WTC11 (cell line): ENCODE measurements around the gene MAD2L1. TPM values are rescaled to one million over a fixed set of nuclear protein-coding genes. Genes with fewer than 3 reads are reported as not detected.
A peak's percentile ranks its signal among the peaks of the same experiment; 100 is the strongest.

Experiments
- ATAC-seq: fragments of 200-7000 bp; cut with Tn5 transposase; 2 replicates; pipeline ENCODE4 v1.10.0; 2021; ENCODE audit warnings: mild to moderate bottlenecking, moderate library complexity
- Bru-seq: library from RNA; stranded (reverse); fragments of 400-500 nt; gene quantifications from one replicate; lab custom pipeline; 2021; lab: Mats Ljungman, UMichigan
- CTCF ChIA-PET: fragments of 300-600 bp; sonication (Branson Sonifier 250); formaldehyde crosslinking; loops from one replicate; lab custom pipeline; 2021; ENCODE audit warnings: antibody characterized with exemption; lab: Charles Lee
- POLR2A ChIA-PET: fragments of 350-600 bp; sonication (Branson Sonifier 250); formaldehyde crosslinking; loops from one replicate; lab custom pipeline; 2021; ENCODE audit warnings: antibody characterized with exemption; lab: Charles Lee
- DNase-seq: peaks from one replicate; pipeline ENCODE4 v3.0.0; 2021; ENCODE audit warnings: low spot score
- H3K27ac Mint-ChIP-seq: 2 replicates; pipeline ENCODE4 v1.8.0; 2021; ENCODE audit warnings: mixed read lengths
- H3K27me3 Mint-ChIP-seq: 2 replicates; pipeline ENCODE4 v1.8.0; 2021; ENCODE audit warnings: low read depth, mild to moderate bottlenecking, moderate library complexity, mixed read lengths
- H3K36me3 Mint-ChIP-seq: 2 replicates; pipeline ENCODE4 v1.8.0; 2021; ENCODE audit warnings: mixed read lengths
- H3K4me1 Mint-ChIP-seq: 2 replicates; pipeline ENCODE4 v1.8.0; 2022; ENCODE audit warnings: mixed read lengths
- H3K4me3 Mint-ChIP-seq: 2 replicates; pipeline ENCODE4 v1.8.0; 2021; ENCODE audit warnings: mild to moderate bottlenecking, moderate library complexity, mixed read lengths
- H3K9me3 Mint-ChIP-seq: 2 replicates; pipeline ENCODE4 v1.8.0; 2021; ENCODE audit warnings: mixed read lengths
- AFF4 ChIP-seq: sonication (generic); formaldehyde crosslinking; IDR thresholded peaks from 2 replicates; pipeline ENCODE4 v1.8.1; 2023; ENCODE audit warnings: mild to moderate bottlenecking, missing genetic modification reagents, borderline replicate concordance
- ATF1 ChIP-seq: sonication (generic); formaldehyde crosslinking; IDR thresholded peaks from 2 replicates; pipeline ENCODE4 v1.8.1; 2023; ENCODE audit warnings: mild to moderate bottlenecking, moderate library complexity, missing genetic modification reagents
- CREM ChIP-seq: sonication (generic); formaldehyde crosslinking; IDR thresholded peaks from 2 replicates; pipeline ENCODE4 v1.8.1; 2022; ENCODE audit warnings: mild to moderate bottlenecking, missing genetic modification reagents, moderate library complexity
- CTCF ChIP-seq: fragments of 200-600 bp; IDR thresholded peaks from 2 replicates; pipeline ENCODE4 v1.8.0; 2022; ENCODE audit warnings: antibody characterized with exemption
- E2F5 ChIP-seq: sonication (generic); formaldehyde crosslinking; IDR thresholded peaks from 2 replicates; pipeline ENCODE4 v1.8.1; 2022; ENCODE audit warnings: mild to moderate bottlenecking, moderate library complexity, missing genetic modification reagents
- ELF4 ChIP-seq: sonication (generic); formaldehyde crosslinking; IDR thresholded peaks from 2 replicates; pipeline ENCODE4 v1.8.1; 2022; ENCODE audit warnings: low read depth, mild to moderate bottlenecking, moderate library complexity, missing genetic modification reagents
- EMX1 ChIP-seq: fragments of 250-450 bp; sonication (Bioruptor Pico); IDR thresholded peaks from 2 replicates; pipeline ENCODE4 v1.8.0; 2021; ENCODE audit warnings: mild to moderate bottlenecking
- FOXJ3 ChIP-seq: sonication (generic); formaldehyde crosslinking; IDR thresholded peaks from 2 replicates; pipeline ENCODE4 v1.9.0; 2021; ENCODE audit warnings: missing genetic modification reagents, mild to moderate bottlenecking, borderline replicate concordance
- GABPB1 ChIP-seq: sonication (generic); formaldehyde crosslinking; IDR thresholded peaks from 2 replicates; pipeline ENCODE4 v1.8.1; 2023; ENCODE audit warnings: mild to moderate bottlenecking, missing genetic modification reagents
- GTF2I ChIP-seq: fragments of 250-450 bp; sonication (Bioruptor Pico); conservative IDR thresholded peaks from 2 replicates; pipeline ENCODE4 v1.4.0; 2021; ENCODE audit warnings: mild to moderate bottlenecking
- JAZF1 ChIP-seq: fragments of 250-450 bp; sonication (Bioruptor Pico); IDR thresholded peaks from 2 replicates; pipeline ENCODE4 v1.9.0; 2021; ENCODE audit warnings: moderate library complexity, mild to moderate bottlenecking, inconsistent platforms
- KAT7 ChIP-seq: sonication (generic); formaldehyde crosslinking; IDR thresholded peaks from 2 replicates; pipeline ENCODE4 v1.8.1; 2023; ENCODE audit warnings: missing genetic modification reagents, mild to moderate bottlenecking, borderline replicate concordance
- MYBL2 ChIP-seq: sonication (generic); formaldehyde crosslinking; IDR thresholded peaks from 2 replicates; pipeline ENCODE4 v1.8.1; 2023; ENCODE audit warnings: mild to moderate bottlenecking, moderate library complexity, missing genetic modification reagents
- NFYB ChIP-seq: sonication (generic); formaldehyde crosslinking; conservative IDR thresholded peaks from 2 replicates; pipeline ENCODE4 v1.8.0; 2022; ENCODE audit warnings: low read depth, missing genetic modification reagents
- PRDM15 ChIP-seq: sonication (generic); formaldehyde crosslinking; IDR thresholded peaks from 2 replicates; pipeline ENCODE4 v1.8.0; 2022; ENCODE audit warnings: missing genetic modification reagents
- PREB ChIP-seq: sonication (generic); formaldehyde crosslinking; IDR thresholded peaks from 2 replicates; pipeline ENCODE4 v1.8.1; 2022; ENCODE audit warnings: mild to moderate bottlenecking, missing genetic modification reagents, moderate library complexity, borderline replicate concordance
- RORB ChIP-seq: fragments of 250-450 bp; sonication (Bioruptor Pico); IDR thresholded peaks from 2 replicates; pipeline ENCODE4 v1.9.0; 2021; ENCODE audit warnings: mild to moderate bottlenecking
- SMAD4 ChIP-seq: sonication (generic); formaldehyde crosslinking; IDR thresholded peaks from 2 replicates; pipeline ENCODE4 v1.8.0; 2022; ENCODE audit warnings: mild to moderate bottlenecking, missing genetic modification reagents
- TEAD1 ChIP-seq: sonication (generic); formaldehyde crosslinking; IDR thresholded peaks from 2 replicates; pipeline ENCODE4 v1.8.0; 2022; ENCODE audit warnings: mild to moderate bottlenecking, missing genetic modification reagents
- TEAD4 ChIP-seq: sonication (generic); formaldehyde crosslinking; IDR thresholded peaks from 2 replicates; pipeline ENCODE4 v1.8.0; 2022; ENCODE audit warnings: mild to moderate bottlenecking, missing genetic modification reagents
- USF2 ChIP-seq: sonication (generic); formaldehyde crosslinking; IDR thresholded peaks from 2 replicates; pipeline ENCODE4 v1.8.1; 2023; ENCODE audit warnings: mild to moderate bottlenecking, missing genetic modification reagents, moderate library complexity
- ZNF232 ChIP-seq: sonication (generic); formaldehyde crosslinking; IDR thresholded peaks from 2 replicates; pipeline ENCODE4 v1.8.0; 2022; ENCODE audit warnings: mild to moderate bottlenecking, missing genetic modification reagents
- ZNF396 ChIP-seq: fragments of 250-450 bp; sonication (Bioruptor Pico); IDR thresholded peaks from 2 replicates; pipeline ENCODE4 v1.8.0; 2021; ENCODE audit warnings: mild to moderate bottlenecking, moderate library complexity, borderline replicate concordance
- long read RNA-seq, 3 experiments: library from RNA in 1 of 3; library from capped mRNA in 1 of 3; library from polyadenylated mRNA in 1 of 3; unstranded in 2 of 3; stranded (forward) in 1 of 3; transcript quantifications; one replicate each; pipeline ENCODE4 v2.0.0, GENCODE V29; 2021
- total RNA-seq: library from RNA; stranded (reverse); gene quantifications from 3 replicates; pipeline ENCODE4 v1.2.3, GENCODE V29; 2021

The MAD2L1 gene
- total RNA-seq (75.6 to 81.2 TPM (median 76.7 TPM) in 3 replicates), Bru-seq, nascent RNA (percentile 98 among the genes with signal in this experiment)
- long read RNA-seq, experiment 1, full-length matches to known transcripts, result 355 of 376 reads
- long read RNA-seq, experiment 1, partial matches to known transcripts, result 9 of 376 reads
- long read RNA-seq, experiment 1, other reads (novel, unspliced or antisense), result 12 of 376 reads
- long read RNA-seq, experiment 2, full-length matches to known transcripts, result 163 of 216 reads
- long read RNA-seq, experiment 2, partial matches to known transcripts, result 16 of 216 reads
- long read RNA-seq, experiment 2, other reads (novel, unspliced or antisense), result 37 of 216 reads
- long read RNA-seq, experiment 3, full-length matches to known transcripts, result 610 of 618 reads
- long read RNA-seq, experiment 3, partial matches to known transcripts, result 1 of 618 reads
- long read RNA-seq, experiment 3, other reads (novel, unspliced or antisense), result 7 of 618 reads

GRCh38 chr4:120066517-120067340, at the start of gene MAD2L1:
TSS of gene MAD2L1 (minus strand) at chr4:120066848. CDS start at chr4:120066734, 114 bp downstream.
- no peaks in the 10 kb centered on the region for H3K9me3 Mint-ChIP-seq
- ATAC-seq (peak; percentile 95), DNase-seq (peak; percentile 98)
- H3K4me1 Mint-ChIP-seq, result peaks cover 54% of the 10 kb centered on the region
- peak within 1 kb of the TSS; percentile 100 for H3K27ac Mint-ChIP-seq
- no peaks in the 10 kb centered on the region for H3K27me3 Mint-ChIP-seq
- CTCF ChIA-PET, result interaction anchor here (1.2 kb wide), 1 partner anchor 439 kb away, joined by 4 read pairs; no protein-coding TSS in a partner anchor
- peaks cover 26% of the 10 kb centered on the region for H3K36me3 Mint-ChIP-seq
- H3K4me3 Mint-ChIP-seq, result peak within 1 kb of the TSS; percentile 97
- POLR2A ChIA-PET, result interaction anchor here (0.6 to 1.0 kb wide), 3 partner anchors 189 to 1245 kb away, joined by 3 read pairs; partner anchors contain the start of gene PDE5A
- TF ChIP-seq USF2 (CRISPR knock-in tag) (peak; percentile 88), JAZF1 (no peak), EMX1 (CRISPR knock-in tag) (no peak), MYBL2 (CRISPR knock-in tag) (peak; percentile 92; the same call in 1 of the 2 replicates), AFF4 (peak; percentile 26; the same call in 1 of the 2 replicates), RORB (CRISPR knock-in tag) (no peak), SMAD4 (CRISPR knock-in tag) (no peak), TEAD4 (CRISPR knock-in tag) (no peak), TEAD1 (CRISPR knock-in tag) (no peak; the same call in 1 of the 2 replicates), FOXJ3 (CRISPR knock-in tag) (no peak), KAT7 (CRISPR knock-in tag) (peak; percentile 77; the same call in 1 of the 2 replicates), CREM (peak; percentile 71; the same call in 1 of the 2 replicates), PREB (no peak; the same call in 1 of the 2 replicates), CTCF (no peak), PRDM15 (CRISPR knock-in tag) (no peak), E2F5 (peak; percentile 85), GTF2I (CRISPR knock-in tag) (no peak), NFYB (CRISPR knock-in tag) (no peak), ELF4 (no peak), GABPB1 (CRISPR knock-in tag) (peak; percentile 8; the same call in 1 of the 2 replicates), ZNF232 (CRISPR knock-in tag) (no peak), ATF1 (CRISPR knock-in tag) (peak; percentile 25; the same call in 1 of the 2 replicates), ZNF396 (CRISPR knock-in tag) (no peak)
